Activated CD8-positive, alpha-beta T cell treated with anti-CD3 and anti-CD28 coated beads for 36 hours (primary cell): ENCODE measurements around the gene ASPSCR1. TPM values are rescaled to one million over a fixed set of nuclear protein-coding genes. Genes with fewer than 3 reads are reported as not detected.

ENCODE experiments used
- ATAC-seq: fragments of 200-7000 bp; cut with Tn5 transposase; one replicate; pipeline ENCODE4 v1.10.0; 2021; ENCODE audit warnings: mild to moderate bottlenecking, moderate library complexity
- CTCF ChIA-PET: fragments of 350-600 bp; sonication (Branson Sonifier 250); formaldehyde crosslinking; loops from one replicate; lab custom pipeline; 2021; ENCODE audit warnings: antibody characterized with exemption; lab: Charles Lee
- POLR2A ChIA-PET: fragments of 350-600 bp; sonication (Branson Sonifier 250); formaldehyde crosslinking; loops from one replicate; lab custom pipeline; 2021; ENCODE audit warnings: antibody characterized with exemption; lab: Charles Lee
- DNase-seq: peaks from one replicate; pipeline ENCODE4 v3.0.0-alpha.2; 2020
- H3K27ac Mint-ChIP-seq: one replicate; pipeline ENCODE4 v1.8.0; 2021; ENCODE audit warnings: mild to moderate bottlenecking, mixed read lengths
- H3K27me3 Mint-ChIP-seq: one replicate; pipeline ENCODE4 v1.8.0; 2021; ENCODE audit warnings: mixed read lengths
- H3K36me3 Mint-ChIP-seq: one replicate; pipeline ENCODE4 v1.8.0; 2021; ENCODE audit warnings: low read depth, mixed read lengths
- H3K4me1 Mint-ChIP-seq: one replicate; pipeline ENCODE4 v1.8.0; 2021; ENCODE audit warnings: low read depth, mixed read lengths
- H3K4me3 Mint-ChIP-seq: one replicate; pipeline ENCODE4 v1.8.0; 2021; ENCODE audit warnings: mild to moderate bottlenecking, moderate library complexity, mixed read lengths
- H3K9me3 Mint-ChIP-seq: one replicate; pipeline ENCODE4 v1.8.0; 2021; ENCODE audit warnings: mixed read lengths
- CTCF ChIP-seq: fragments of 200-600 bp; IDR thresholded peaks from one replicate; pipeline ENCODE4 v1.8.0; 2022; ENCODE audit warnings: antibody characterized with exemption, mild to moderate bottlenecking
- intact Hi-C: fragments of 100-400 bp; cut with micrococcal nuclease; formaldehyde crosslinking; loops from one replicate; pipeline ENCODE4 v1.10.0; 2022
- total RNA-seq, 2 experiments: library from RNA; stranded (reverse); gene quantifications; one replicate each; pipeline ENCODE4 v1.2.3, GENCODE V29; 2021

ASPSCR1 gene
- total RNA-seq, 2 experiments from 2014 or later: 18.7 to 24.5 TPM

- ATAC-seq: no peak
These were observed 22.2 kb downstream of the ASPSCR1 start for GRCh38 chr17:81999587-81999975.

GRCh38 chr17:81999976-82000802, 22.8 kb downstream of the ASPSCR1 start:
- POLR2A ChIA-PET: no interaction called here
- intact Hi-C loops: no loop called here
- Mint-ChIP-seq H3K9me3 (no peaks in the 10 kb centered on the region), H3K27ac (no peak overlapping the region), H3K36me3 (no peaks in the 10 kb centered on the region), H3K4me3 (no peak overlapping the region), H3K4me1 (no peaks in the 10 kb centered on the region), H3K27me3 (no peaks in the 10 kb centered on the region)
- DNase-seq (no peak), ATAC-seq (no peak)
- CTCF ChIA-PET: no interaction called here
- TF ChIP-seq CTCF: no peak

More at GRCh38 chr17:81999587-81999975, 22.2 kb downstream of the ASPSCR1 start:
- CTCF ChIA-PET: no interaction called here
- no peak overlapping the region for H3K4me3 Mint-ChIP-seq
- no peaks in the 10 kb centered on the region for H3K36me3 Mint-ChIP-seq
- TF ChIP-seq CTCF: no peak
- H3K27ac Mint-ChIP-seq: no peak overlapping the region
- no peaks in the 10 kb centered on the region for H3K9me3 Mint-ChIP-seq
- no peaks in the 10 kb centered on the region for H3K27me3 Mint-ChIP-seq
- intact Hi-C loops: no loop called here
- POLR2A ChIA-PET: no interaction called here
- DNase-seq: no peak
- H3K4me1 Mint-ChIP-seq: no peaks in the 10 kb centered on the region

- ATAC-seq: no peak
- H3K27me3 Mint-ChIP-seq: no peaks in the 10 kb centered on the region
- ChIA-PET POLR2A (no interaction called here), CTCF (no interaction called here)
- no peak for DNase-seq
- H3K27ac Mint-ChIP-seq: no peak overlapping the region
- TF ChIP-seq CTCF: no peak
- intact Hi-C loops: no loop called here
- H3K9me3 Mint-ChIP-seq: no peaks in the 10 kb centered on the region
- H3K36me3 Mint-ChIP-seq: no peaks in the 10 kb centered on the region
- no peak overlapping the region for H3K4me3 Mint-ChIP-seq
- H3K4me1 Mint-ChIP-seq: no peaks in the 10 kb centered on the region
These were observed 23.6 kb downstream of the ASPSCR1 start for GRCh38 chr17:82000803-82001570.

- intact Hi-C loops: no loop called here
- ATAC-seq (no peak), DNase-seq (no peak)
- ChIA-PET CTCF (no interaction called here), POLR2A (no interaction called here)
- Mint-ChIP-seq H3K4me1 (no peaks in the 10 kb centered on the region), H3K9me3 (no peaks in the 10 kb centered on the region), H3K27ac (no peak overlapping the region), H3K36me3 (no peaks in the 10 kb centered on the region), H3K4me3 (no peak overlapping the region), H3K27me3 (no peaks in the 10 kb centered on the region)
- no peak for TF ChIP-seq CTCF
These were observed 24.2 kb downstream of the ASPSCR1 start for GRCh38 chr17:82001571-82002056.
